ENCODE results near the gene ALG1.
A peak's percentile ranks its signal among the peaks of the same experiment; 100 is the strongest.
"Not testable (repeated sequence)": the region's sequence is repeated elsewhere in the genome, so short reads cannot be mapped to it uniquely, and the experiment has no call there.

Gene ALG1

GRCh38 chr16:5041600-5042133 is 30.0 kb upstream of the ALG1 start:
- peak; percentile 93 for ATAC-seq

GRCh38 chr16:5042574-5043171 is 29.0 kb upstream of the ALG1 start:
- peak; percentile 45 for ATAC-seq
- TF ChIP-seq ISL1 (CRISPR knock-in tag; IDR thresholded peaks at IDR 0.05) (no peak), TOX (CRISPR knock-in tag; IDR thresholded peaks at IDR 0.05; ENCODE audit: borderline replicate concordance) (no peak), ZC3H10 (CRISPR knock-in tag; IDR thresholded peaks at IDR 0.05) (no peak), ZFP3 (CRISPR knock-in tag; IDR thresholded peaks at IDR 0.05) (no peak)

More at GRCh38 chr16:5041600-5042133, 30.0 kb upstream of the ALG1 start:
- TF ChIP-seq ZNF565 (CRISPR knock-in tag; conservative IDR thresholded peaks at IDR 0.05; ENCODE audit: low read depth) (no peak), CSRNP3 (CRISPR knock-in tag; IDR thresholded peaks at IDR 0.05) (no peak), ARNTL (CRISPR knock-in tag; IDR thresholded peaks at IDR 0.05; ENCODE audit: borderline replicate concordance, low read depth) (no peak), ZNF8 (CRISPR knock-in tag; IDR thresholded peaks at IDR 0.05) (no peak), OSR1 (CRISPR knock-in tag; IDR thresholded peaks at IDR 0.05) (no peak), ISL1 (CRISPR knock-in tag; IDR thresholded peaks at IDR 0.05) (no peak), RARB (CRISPR knock-in tag; IDR thresholded peaks at IDR 0.05) (no peak), SNAI2 (CRISPR knock-in tag; IDR thresholded peaks at IDR 0.05) (no peak), TCF4 (CRISPR knock-in tag; IDR thresholded peaks at IDR 0.05; ENCODE audit: borderline replicate concordance) (no peak), TOX (CRISPR knock-in tag; IDR thresholded peaks at IDR 0.05; ENCODE audit: borderline replicate concordance) (no peak), GLIS3 (CRISPR knock-in tag; IDR thresholded peaks at IDR 0.05) (no peak), BACH2 (CRISPR knock-in tag; IDR thresholded peaks at IDR 0.05; ENCODE audit: borderline replicate concordance) (no peak), ZC3H10 (CRISPR knock-in tag; IDR thresholded peaks at IDR 0.05) (no peak)
- TF ChIP-seq, protein P1, sequence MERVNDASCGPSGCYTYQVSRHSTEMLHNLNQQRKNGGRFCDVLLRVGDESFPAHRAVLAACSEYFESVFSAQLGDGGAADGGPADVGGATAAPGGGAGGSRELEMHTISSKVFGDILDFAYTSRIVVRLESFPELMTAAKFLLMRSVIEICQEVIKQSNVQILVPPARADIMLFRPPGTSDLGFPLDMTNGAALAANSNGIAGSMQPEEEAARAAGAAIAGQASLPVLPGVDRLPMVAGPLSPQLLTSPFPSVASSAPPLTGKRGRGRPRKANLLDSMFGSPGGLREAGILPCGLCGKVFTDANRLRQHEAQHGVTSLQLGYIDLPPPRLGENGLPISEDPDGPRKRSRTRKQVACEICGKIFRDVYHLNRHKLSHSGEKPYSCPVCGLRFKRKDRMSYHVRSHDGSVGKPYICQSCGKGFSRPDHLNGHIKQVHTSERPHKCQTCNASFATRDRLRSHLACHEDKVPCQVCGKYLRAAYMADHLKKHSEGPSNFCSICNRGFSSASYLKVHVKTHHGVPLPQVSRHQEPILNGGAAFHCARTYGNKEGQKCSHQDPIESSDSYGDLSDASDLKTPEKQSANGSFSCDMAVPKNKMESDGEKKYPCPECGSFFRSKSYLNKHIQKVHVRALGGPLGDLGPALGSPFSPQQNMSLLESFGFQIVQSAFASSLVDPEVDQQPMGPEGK (CRISPR knock-in tag; IDR thresholded peaks at IDR 0.05; ENCODE audit: borderline replicate concordance), result no peak

- ATAC-seq, result no peak
- no peak for TF ChIP-seq POU6F1 (CRISPR knock-in tag; IDR thresholded peaks at IDR 0.05; ENCODE audit: borderline replicate concordance, low read depth)
These were observed 27.6 kb upstream of the ALG1 start for GRCh38 chr16:5044011-5044540.

GRCh38 chr16:5044581-5044980 is 27.1 kb upstream of the ALG1 start:
- not testable (repeated sequence) for ATAC-seq

DNA sequence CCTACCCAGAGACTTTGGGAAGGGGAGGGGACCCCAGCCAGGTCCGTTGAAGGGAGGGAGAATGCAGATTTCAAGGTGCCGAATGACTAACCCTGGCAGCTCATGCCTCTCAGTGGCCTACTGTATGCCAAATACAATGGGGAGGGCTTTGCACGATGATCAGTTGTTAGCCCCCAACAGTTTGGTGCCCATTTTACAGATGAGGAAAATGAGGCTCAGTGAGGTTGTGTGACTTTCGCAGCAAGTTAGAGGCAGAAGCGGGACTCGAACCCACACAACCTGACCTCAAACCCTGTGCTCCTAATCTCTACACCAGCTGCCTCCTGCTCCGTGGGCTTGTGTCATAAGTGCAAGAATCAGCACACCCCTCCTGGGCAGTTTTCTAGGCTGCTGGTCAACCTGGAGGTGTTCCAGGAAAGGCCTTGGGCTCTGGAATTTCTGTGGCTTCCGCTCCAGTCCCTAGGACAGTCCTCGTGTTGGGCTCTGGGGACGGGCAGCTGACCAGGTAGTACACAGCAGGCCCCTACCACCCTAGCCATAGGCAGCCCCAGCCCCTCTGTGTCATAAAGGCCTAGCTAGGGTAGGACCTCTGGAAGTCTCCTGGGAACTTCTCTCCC is 26.0 kb upstream of the ALG1 start:
- TF ChIP-seq ESRRG (CRISPR knock-in tag; IDR thresholded peaks at IDR 0.05) (no peak), ISL1 (CRISPR knock-in tag; IDR thresholded peaks at IDR 0.05) (no peak), POU6F1 (CRISPR knock-in tag; IDR thresholded peaks at IDR 0.05; ENCODE audit: borderline replicate concordance, low read depth) (no peak)
- ATAC-seq, result no peak

All from SK-N-SH treated with all-trans-retinoic acid at 6 μM for 48 hours (cell line).